GM12873 (cell line): Measurements from ENCODE around the gene APPL2.

ENCODE experiments used
- TF ChIP-seq, protein P1 (sequence below): IDR thresholded peaks from 2 replicates; pipeline ENCODE4 v1.5.1; 2012; ENCODE audit warnings: low read depth, mild to moderate bottlenecking, moderate library complexity, low read length, control low read depth; ENCODE audit not compliant: insufficient read depth; ENCODE audit errors: missing control alignments

The APPL2 gene

DNA sequence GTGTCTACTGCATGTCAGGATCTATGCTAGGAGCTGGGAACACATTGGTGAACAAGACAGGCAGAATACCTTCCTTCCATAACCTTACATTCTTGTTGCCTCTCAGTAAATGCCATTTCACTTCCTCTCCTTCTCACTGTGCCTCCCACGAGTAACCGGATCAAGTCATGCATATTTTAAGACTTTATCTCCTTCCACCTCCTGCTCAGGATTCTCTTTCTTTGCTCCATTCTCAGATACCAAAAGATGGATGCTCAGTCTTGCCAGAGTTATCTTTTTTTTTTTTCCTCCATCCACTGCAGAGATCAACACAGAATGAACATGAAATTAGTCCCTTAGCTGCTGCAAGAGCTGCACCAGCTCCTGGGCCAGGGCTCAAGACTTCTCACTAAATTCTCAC is 20.0 kb upstream of the APPL2 start:
- TF ChIP-seq, protein P1, sequence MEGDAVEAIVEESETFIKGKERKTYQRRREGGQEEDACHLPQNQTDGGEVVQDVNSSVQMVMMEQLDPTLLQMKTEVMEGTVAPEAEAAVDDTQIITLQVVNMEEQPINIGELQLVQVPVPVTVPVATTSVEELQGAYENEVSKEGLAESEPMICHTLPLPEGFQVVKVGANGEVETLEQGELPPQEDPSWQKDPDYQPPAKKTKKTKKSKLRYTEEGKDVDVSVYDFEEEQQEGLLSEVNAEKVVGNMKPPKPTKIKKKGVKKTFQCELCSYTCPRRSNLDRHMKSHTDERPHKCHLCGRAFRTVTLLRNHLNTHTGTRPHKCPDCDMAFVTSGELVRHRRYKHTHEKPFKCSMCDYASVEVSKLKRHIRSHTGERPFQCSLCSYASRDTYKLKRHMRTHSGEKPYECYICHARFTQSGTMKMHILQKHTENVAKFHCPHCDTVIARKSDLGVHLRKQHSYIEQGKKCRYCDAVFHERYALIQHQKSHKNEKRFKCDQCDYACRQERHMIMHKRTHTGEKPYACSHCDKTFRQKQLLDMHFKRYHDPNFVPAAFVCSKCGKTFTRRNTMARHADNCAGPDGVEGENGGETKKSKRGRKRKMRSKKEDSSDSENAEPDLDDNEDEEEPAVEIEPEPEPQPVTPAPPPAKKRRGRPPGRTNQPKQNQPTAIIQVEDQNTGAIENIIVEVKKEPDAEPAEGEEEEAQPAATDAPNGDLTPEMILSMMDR = no peak

DNA sequence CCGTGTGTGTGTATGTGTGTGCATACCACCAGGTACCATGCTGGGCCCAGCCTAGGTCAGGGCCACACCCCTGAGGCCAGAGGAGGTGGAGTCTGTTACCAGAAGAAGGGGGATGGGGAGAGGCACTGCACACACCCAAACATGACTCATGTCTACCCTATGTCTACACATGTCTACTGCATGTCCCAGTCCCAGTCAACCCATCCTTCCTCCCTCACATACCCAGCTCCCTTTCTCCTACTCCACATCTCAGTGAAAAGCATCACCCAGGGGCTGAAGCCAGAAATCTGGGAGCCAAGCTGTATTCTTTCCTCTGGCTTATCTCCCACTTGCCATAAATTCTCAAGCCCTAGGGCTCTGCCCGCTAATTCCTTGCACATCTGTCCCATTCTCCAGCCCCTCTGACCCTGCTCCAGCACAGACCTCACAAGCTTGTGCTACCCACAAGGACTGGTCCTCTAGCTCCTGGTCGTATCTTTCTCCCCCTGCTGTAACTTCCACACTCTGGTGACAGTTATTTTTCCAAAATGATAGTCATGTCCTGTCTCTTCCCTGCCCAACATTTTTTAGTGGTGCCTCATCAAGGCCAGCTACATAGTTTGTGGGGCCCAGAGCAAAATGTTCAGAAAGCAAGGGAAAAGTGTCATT is 18.0 kb upstream of the APPL2 start:
- TF ChIP-seq, protein P1 = no peak

GRCh38 chr12:105252901-105253300 is 16.9 kb upstream of the APPL2 start:
- TF ChIP-seq, protein P1 = no peak

DNA sequence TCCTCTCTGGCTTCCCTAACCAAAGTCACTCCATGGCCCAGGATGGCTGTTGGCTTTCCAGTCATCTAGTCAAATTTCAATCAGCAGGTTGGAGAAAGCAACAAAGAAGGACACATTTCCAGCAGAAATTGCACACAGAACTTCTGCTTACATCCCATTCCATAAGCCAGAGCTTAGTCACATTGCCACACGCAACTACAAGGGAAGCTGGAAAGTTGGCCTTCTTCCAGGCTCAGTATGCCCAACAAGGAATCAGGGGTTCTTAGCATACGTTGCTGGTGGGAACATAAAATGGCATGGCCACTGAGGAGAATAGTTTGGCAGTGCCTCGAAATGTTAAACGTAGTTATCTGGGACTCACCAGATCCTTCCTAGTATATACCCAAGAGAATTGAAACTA is 9.3 kb upstream of the APPL2 start:
- TF ChIP-seq, protein P1 = no peak

- TF ChIP-seq, protein P1 = no peak
Observed at GRCh38 chr12:105240228-105240627, 4.3 kb upstream of the APPL2 start.

GRCh38 chr12:105239304-105239703 is 3.3 kb upstream of the APPL2 start:
- TF ChIP-seq, protein P1 = no peak

DNA sequence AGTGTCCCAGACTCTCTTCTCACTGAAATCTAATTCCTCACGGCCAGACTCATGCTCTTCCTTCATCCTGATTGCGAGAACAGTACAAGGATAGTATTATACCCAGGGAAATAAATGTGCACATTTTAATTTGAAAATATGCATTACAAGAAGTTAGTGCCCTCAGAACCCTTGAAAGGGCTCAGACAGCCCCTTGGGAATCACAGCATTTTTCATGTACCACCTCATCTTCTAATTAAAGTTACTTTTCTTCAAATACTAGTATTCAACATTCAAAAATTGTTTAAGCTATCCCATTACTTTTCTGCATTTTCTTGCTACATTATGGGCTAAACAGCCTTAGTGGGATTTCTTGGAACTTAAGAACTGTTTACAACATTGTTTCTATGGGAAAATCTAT is 1.7 kb upstream of the APPL2 start:
- TF ChIP-seq, protein P1 = no peak
